ENCODE data around the gene HSBP1L1.

DNA sequence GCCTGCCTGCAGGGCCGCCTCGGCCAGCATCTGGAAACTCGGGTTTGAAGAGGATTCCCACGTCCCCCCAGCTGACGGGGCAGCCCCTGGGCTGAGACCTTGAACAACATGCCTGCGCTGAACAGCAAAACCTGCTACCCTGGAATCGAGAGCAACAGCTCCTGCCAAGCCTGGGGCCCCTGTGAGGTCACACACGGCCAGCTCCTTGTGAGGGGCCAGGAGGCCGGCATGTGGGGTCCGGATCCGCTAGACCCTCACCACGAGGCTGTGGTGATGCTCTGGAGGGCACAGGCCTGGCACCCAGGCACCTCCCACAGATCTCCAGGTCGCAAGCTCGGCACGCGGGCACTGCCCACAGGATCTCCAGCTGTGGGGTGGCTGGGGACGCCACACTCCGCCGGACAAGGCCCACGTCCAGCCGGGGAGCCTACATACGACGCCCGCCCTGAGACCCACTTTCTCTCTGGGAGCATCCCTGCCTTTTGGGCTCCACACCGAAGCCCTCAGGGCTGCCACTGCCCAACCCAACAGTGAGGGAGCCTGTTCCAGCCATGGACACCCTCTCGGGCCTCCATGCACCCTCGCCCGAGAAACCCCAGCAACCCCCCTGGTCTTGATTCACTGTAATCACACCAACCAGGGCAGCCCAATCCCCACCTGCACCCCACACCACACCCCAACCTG is 47.1 kb upstream of the HSBP1L1 start:
- TF ChIP-seq POLR2A (IDR thresholded peaks at IDR 0.05) (no peak), EP300 (IDR thresholded peaks at IDR 0.05) (no peak)
- TF ChIP-seq, protein P1, sequence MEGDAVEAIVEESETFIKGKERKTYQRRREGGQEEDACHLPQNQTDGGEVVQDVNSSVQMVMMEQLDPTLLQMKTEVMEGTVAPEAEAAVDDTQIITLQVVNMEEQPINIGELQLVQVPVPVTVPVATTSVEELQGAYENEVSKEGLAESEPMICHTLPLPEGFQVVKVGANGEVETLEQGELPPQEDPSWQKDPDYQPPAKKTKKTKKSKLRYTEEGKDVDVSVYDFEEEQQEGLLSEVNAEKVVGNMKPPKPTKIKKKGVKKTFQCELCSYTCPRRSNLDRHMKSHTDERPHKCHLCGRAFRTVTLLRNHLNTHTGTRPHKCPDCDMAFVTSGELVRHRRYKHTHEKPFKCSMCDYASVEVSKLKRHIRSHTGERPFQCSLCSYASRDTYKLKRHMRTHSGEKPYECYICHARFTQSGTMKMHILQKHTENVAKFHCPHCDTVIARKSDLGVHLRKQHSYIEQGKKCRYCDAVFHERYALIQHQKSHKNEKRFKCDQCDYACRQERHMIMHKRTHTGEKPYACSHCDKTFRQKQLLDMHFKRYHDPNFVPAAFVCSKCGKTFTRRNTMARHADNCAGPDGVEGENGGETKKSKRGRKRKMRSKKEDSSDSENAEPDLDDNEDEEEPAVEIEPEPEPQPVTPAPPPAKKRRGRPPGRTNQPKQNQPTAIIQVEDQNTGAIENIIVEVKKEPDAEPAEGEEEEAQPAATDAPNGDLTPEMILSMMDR (IDR thresholded peaks at IDR 0.05) = no peak
